GM19035 (cell line): ENCODE results near the gene SLC24A4.

Experiments used
- ATAC-seq: cut with Tn5 transposase; IDR thresholded peaks from one replicate; pipeline ENCODE4 v1.9.1; 2021; ENCODE audit not compliant: unreplicated experiment

Gene SLC24A4

GRCh38 chr14:92455231-92455630, 132.3 kb downstream of the SLC24A4 start:
- no peak for ATAC-seq

GRCh38 chr14:92456215-92457015, 133.4 kb downstream of the SLC24A4 start:
- ATAC-seq: peak; percentile 62

GRCh38 chr14:92457016-92457565, 134.1 kb downstream of the SLC24A4 start:
- no peak for ATAC-seq

GRCh38 chr14:92458136-92459029, 135.4 kb downstream of the SLC24A4 start:
- no peak for ATAC-seq

- no peak for ATAC-seq
Measured at GRCh38 chr14:92459030-92459949, 136.3 kb downstream of the SLC24A4 start.

- ATAC-seq: no peak
Measured at GRCh38 chr14:92459950-92460421, 137.0 kb downstream of the SLC24A4 start.

- ATAC-seq: no peak
Measured at GRCh38 chr14:92460541-92460915, 137.6 kb downstream of the SLC24A4 start.

- peak; percentile 59 for ATAC-seq
Measured at GRCh38 chr14:92460916-92461579, 138.1 kb downstream of the SLC24A4 start.

- no peak for ATAC-seq
Measured at GRCh38 chr14:92461891-92462290, 138.9 kb downstream of the SLC24A4 start.

GRCh38 chr14:92462568-92462967, 139.6 kb downstream of the SLC24A4 start:
- ATAC-seq: no peak

- no peak for ATAC-seq
Measured at GRCh38 chr14:92463141-92463540, 140.2 kb downstream of the SLC24A4 start.

GRCh38 chr14:92464156-92464555, 141.2 kb downstream of the SLC24A4 start:
- ATAC-seq: no peak

GRCh38 chr14:92464716-92465115, 141.8 kb downstream of the SLC24A4 start:
- no peak for ATAC-seq

GRCh38 chr14:92465353-92466055, 142.5 kb downstream of the SLC24A4 start:
- ATAC-seq: no peak

GRCh38 chr14:92466059-92466458, 143.1 kb downstream of the SLC24A4 start:
- ATAC-seq: no peak

- ATAC-seq: no peak
Measured at GRCh38 chr14:92469515-92469914, 146.6 kb downstream of the SLC24A4 start.

GRCh38 chr14:92470215-92470614, 147.2 kb downstream of the SLC24A4 start:
- no peak for ATAC-seq

- ATAC-seq: no peak
Measured at GRCh38 chr14:92470811-92471210, 147.8 kb downstream of the SLC24A4 start.

GRCh38 chr14:92471919-92472318, 149.0 kb downstream of the SLC24A4 start:
- ATAC-seq: no peak
